Measurements from ENCODE around the gene UBE2C.

Gene UBE2C

DNA sequence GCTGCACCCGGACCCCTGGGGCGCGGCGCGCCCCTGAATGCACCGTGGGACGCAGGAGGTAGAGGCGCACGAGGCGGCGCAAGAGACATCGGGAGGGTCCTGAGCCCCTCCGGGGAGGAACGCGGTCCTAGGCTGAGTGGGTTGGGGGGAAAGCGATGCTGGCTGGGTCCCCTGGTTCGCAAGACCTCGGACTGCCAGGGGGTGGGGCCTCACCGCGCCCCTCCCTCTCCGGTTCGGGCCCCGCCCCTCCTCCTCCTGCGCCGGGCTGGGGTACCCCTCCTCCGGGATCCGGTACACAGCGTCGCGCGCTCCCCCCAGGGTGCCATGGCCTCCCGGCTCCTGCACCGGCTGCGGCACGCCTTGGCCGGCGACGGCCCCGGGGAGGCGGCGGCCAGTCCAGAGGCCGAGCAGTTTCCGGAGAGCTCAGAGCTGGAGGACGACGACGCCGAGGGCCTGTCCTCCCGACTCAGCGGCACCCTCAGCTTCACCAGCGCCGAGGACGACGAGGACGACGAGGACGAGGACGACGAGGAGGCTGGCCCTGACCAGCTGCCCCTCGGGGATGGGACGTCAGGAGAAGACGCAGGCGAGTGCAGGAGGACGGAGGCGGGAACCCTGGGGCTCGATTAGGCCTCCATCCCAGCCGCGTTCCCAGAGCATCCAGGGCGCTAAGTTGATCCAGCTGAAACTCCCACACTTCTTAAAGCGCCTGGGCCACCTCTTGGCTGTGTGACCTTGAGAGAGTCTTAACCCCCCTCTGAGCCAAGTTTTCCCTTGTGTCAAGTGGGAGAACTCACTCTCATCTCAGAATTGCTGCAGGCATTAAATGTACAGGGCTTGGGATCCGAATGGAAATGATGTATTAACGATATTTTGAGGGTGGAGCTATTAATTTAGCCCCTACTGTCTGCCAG is 21.7 kb downstream of the UBE2C start:
- H3K36me3 ChIP-seq (ENCODE audit: low read length) = no peaks in the 10 kb centered on the region
- H3K9ac ChIP-seq (ENCODE audit: low read length) = no peak overlapping the region
- H3F3A ChIP-seq (ENCODE audit: insufficient read depth) = no peaks in the 10 kb centered on the region
- H3K27ac ChIP-seq (ENCODE audit: low read depth, low read length) = no peak overlapping the region
- no peak overlapping the region for H3K4me2 ChIP-seq (ENCODE audit: low read depth, low read length, poor library complexity, severe bottlenecking)
- H4K20me1 ChIP-seq (ENCODE audit: low read depth, low read length) = no peaks in the 10 kb centered on the region
- no peaks in the 10 kb centered on the region for H3K9me2 ChIP-seq (replicated peaks; ENCODE audit: insufficient read depth, low read length)
- H2AFZ ChIP-seq (ENCODE audit: low read depth, low read length, severe bottlenecking) = no peak overlapping the region
- TF ChIP-seq CTCF (IDR thresholded peaks at IDR 0.05; ENCODE audit: insufficient read depth, low read length, poor library complexity, severe bottlenecking) (no peak), EZH2phosphoT487 (conservative IDR thresholded peaks at IDR 0.05; ENCODE audit: low read length) (no peak)
- H3K9me3 ChIP-seq (ENCODE audit: insufficient read depth, low read length) = no peaks in the 10 kb centered on the region
- no peak overlapping the region for H3K4me3 ChIP-seq (ENCODE audit: insufficient read depth, low read length, poor library complexity, severe bottlenecking)
- H3K79me2 ChIP-seq (ENCODE audit: insufficient read depth, low read length) = no peaks in the 10 kb centered on the region
- H3K27me3 ChIP-seq (ENCODE audit: low read length) = no peaks in the 10 kb centered on the region

DNA sequence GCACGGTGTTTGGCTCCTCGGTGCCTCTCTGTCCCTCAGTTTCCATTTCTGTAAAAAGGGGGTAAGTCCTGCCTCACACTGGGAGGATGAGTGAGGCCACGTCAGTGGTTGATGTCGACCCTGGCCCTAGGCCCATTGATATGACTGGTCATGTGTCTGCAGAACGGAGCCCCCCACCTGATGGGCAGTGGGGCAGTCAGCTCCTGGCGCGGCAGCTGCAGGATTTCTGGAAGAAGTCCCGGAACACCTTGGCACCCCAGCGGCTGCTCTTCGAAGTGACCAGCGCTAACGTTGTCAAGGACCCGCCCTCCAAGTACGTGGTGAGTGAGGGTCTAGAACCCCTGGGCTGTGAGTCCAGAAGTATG is 22.3 kb downstream of the UBE2C start:
- H3K9ac ChIP-seq (ENCODE audit: low read length) = no peak overlapping the region

GRCh38 chr20:45835329-45835765 is 22.9 kb downstream of the UBE2C start:
- Histone ChIP-seq H3K9me3 (ENCODE audit: insufficient read depth, low read length) (no peaks in the 10 kb centered on the region), H3K9me2 (replicated peaks; ENCODE audit: insufficient read depth, low read length) (no peaks in the 10 kb centered on the region), H3K36me3 (ENCODE audit: low read length) (no peaks in the 10 kb centered on the region), H3K4me2 (ENCODE audit: low read depth, low read length, poor library complexity, severe bottlenecking) (no peak overlapping the region), H2AFZ (ENCODE audit: low read depth, low read length, severe bottlenecking) (no peak overlapping the region), H3K79me2 (ENCODE audit: insufficient read depth, low read length) (no peaks in the 10 kb centered on the region), H3K27me3 (ENCODE audit: low read length) (no peaks in the 10 kb centered on the region), H3K9ac (ENCODE audit: low read length) (no peak overlapping the region), H3K4me3 (ENCODE audit: insufficient read depth, low read length, poor library complexity, severe bottlenecking) (no peak overlapping the region), H3K27ac (ENCODE audit: low read depth, low read length) (no peak overlapping the region), H3F3A (ENCODE audit: insufficient read depth) (no peaks in the 10 kb centered on the region), H4K20me1 (ENCODE audit: low read depth, low read length) (no peaks in the 10 kb centered on the region)
- TF ChIP-seq CTCF (IDR thresholded peaks at IDR 0.05; ENCODE audit: insufficient read depth, low read length, poor library complexity, severe bottlenecking) = no peak
- TF ChIP-seq EZH2phosphoT487 (conservative IDR thresholded peaks at IDR 0.05; ENCODE audit: low read length) = no peak

More for the DNA sequence above, 22.3 kb downstream of the UBE2C start:
- no peak overlapping the region for H3K4me2 ChIP-seq (ENCODE audit: low read depth, low read length, poor library complexity, severe bottlenecking)
- H3F3A ChIP-seq (ENCODE audit: insufficient read depth) = no peaks in the 10 kb centered on the region
- no peaks in the 10 kb centered on the region for H3K27me3 ChIP-seq (ENCODE audit: low read length)
- H3K4me3 ChIP-seq (ENCODE audit: insufficient read depth, low read length, poor library complexity, severe bottlenecking) = no peak overlapping the region
- no peaks in the 10 kb centered on the region for H3K9me3 ChIP-seq (ENCODE audit: insufficient read depth, low read length)
- no peak overlapping the region for H3K27ac ChIP-seq (ENCODE audit: low read depth, low read length)
- TF ChIP-seq CTCF (IDR thresholded peaks at IDR 0.05; ENCODE audit: insufficient read depth, low read length, poor library complexity, severe bottlenecking) (no peak), EZH2phosphoT487 (conservative IDR thresholded peaks at IDR 0.05; ENCODE audit: low read length) (no peak)
- no peaks in the 10 kb centered on the region for H3K79me2 ChIP-seq (ENCODE audit: insufficient read depth, low read length)
- H3K36me3 ChIP-seq (ENCODE audit: low read length) = no peaks in the 10 kb centered on the region
- no peaks in the 10 kb centered on the region for H4K20me1 ChIP-seq (ENCODE audit: low read depth, low read length)
- H2AFZ ChIP-seq (ENCODE audit: low read depth, low read length, severe bottlenecking) = no peak overlapping the region
- H3K9me2 ChIP-seq (replicated peaks; ENCODE audit: insufficient read depth, low read length) = no peaks in the 10 kb centered on the region
